Neural progenitor cell (in vitro differentiated cells): Measurements from ENCODE around the gene MRPL38.

Experiments
- EZH2 ChIP-seq: fragments of 200-600 bp; sonication (generic); IDR thresholded peaks from 2 replicates; pipeline ENCODE4 v1.6.1; 2017; ENCODE audit warnings: antibody characterized with exemption, mild to moderate bottlenecking, moderate library complexity
- EZH2phosphoT487 ChIP-seq: fragments of 200-600 bp; sonication (generic); IDR thresholded peaks from 2 replicates; pipeline ENCODE4 v1.6.1; 2017; ENCODE audit warnings: antibody characterized with exemption
- TF ChIP-seq, protein P1 (sequence below): fragments of 200-600 bp; sonication (generic); IDR thresholded peaks from 2 replicates; pipeline ENCODE4 v1.5.1; 2017; ENCODE audit warnings: antibody characterized with exemption, mild to moderate bottlenecking

DNA sequence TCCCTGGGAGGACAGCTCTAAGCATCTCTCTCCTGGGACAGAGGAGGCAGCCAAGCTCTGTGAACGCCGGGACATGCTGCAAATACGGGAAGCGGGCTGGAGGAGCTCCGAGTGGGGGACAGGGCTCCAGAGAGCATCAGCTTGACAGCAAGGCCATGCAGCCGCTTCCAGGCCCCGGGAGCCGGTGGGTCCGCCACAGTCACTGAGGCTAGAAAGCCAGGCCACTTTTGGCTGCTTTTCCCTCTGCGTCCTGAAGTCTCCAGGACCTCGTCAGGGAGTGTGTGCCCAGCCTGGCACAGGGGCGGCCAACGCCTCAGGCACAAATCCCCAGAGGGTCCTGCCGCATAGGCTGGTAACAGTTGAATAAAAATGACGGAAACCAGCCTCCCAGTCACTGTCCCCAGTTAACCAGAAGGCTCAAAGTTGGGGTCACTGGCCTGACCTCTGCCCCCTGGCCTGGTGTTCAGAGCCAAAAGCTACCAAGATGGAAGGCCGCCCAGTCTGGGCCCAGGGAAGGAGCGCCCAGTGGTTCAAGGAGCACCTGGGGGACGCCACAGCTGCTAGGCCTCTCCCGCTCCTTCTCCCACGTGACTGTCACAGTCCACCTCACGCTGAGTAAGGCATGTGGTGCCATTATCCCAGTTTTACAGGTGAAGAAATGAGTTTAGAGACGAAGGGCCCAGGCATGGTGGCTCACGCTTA lies 4.8 kb downstream of the MRPL38 start:
- TF ChIP-seq, protein P1, sequence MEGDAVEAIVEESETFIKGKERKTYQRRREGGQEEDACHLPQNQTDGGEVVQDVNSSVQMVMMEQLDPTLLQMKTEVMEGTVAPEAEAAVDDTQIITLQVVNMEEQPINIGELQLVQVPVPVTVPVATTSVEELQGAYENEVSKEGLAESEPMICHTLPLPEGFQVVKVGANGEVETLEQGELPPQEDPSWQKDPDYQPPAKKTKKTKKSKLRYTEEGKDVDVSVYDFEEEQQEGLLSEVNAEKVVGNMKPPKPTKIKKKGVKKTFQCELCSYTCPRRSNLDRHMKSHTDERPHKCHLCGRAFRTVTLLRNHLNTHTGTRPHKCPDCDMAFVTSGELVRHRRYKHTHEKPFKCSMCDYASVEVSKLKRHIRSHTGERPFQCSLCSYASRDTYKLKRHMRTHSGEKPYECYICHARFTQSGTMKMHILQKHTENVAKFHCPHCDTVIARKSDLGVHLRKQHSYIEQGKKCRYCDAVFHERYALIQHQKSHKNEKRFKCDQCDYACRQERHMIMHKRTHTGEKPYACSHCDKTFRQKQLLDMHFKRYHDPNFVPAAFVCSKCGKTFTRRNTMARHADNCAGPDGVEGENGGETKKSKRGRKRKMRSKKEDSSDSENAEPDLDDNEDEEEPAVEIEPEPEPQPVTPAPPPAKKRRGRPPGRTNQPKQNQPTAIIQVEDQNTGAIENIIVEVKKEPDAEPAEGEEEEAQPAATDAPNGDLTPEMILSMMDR, result no peak
- TF ChIP-seq EZH2 (no peak), EZH2phosphoT487 (no peak)
